SK-N-MC (cell line): Measurements from ENCODE around the gene N4BP3.
"Not testable (repeated sequence)": the region's sequence is repeated elsewhere in the genome, so short reads cannot be mapped to it uniquely, and the experiment has no call there.

Source experiments
- DNase-seq: peaks from one replicate; pipeline ENCODE4 v3.0.0-alpha.2; 2011; ENCODE audit warnings: low read depth, low spot score
- H3K27ac ChIP-seq: fragments of 200-600 bp; sonication (generic); 2 replicates; pipeline ENCODE4 v1.5.1; 2016; ENCODE audit warnings: mixed run types
- H3K36me3 ChIP-seq: fragments of 200-600 bp; sonication (generic); 2 replicates; pipeline ENCODE4 v1.6.1; 2017; ENCODE audit warnings: antibody characterized with exemption, low read length, mixed read lengths; ENCODE audit not compliant: insufficient read depth
- H3K4me3 ChIP-seq: fragments of 200-600 bp; sonication (generic); 2 replicates; pipeline ENCODE4 v1.5.1; 2016
- H3K9ac ChIP-seq: fragments of 200-600 bp; sonication (generic); 2 replicates; pipeline ENCODE4 v1.8.0; 2017; ENCODE audit warnings: mixed run types, mixed read lengths; ENCODE audit not compliant: insufficient read length
- H3K9me3 ChIP-seq: fragments of 200-600 bp; sonication (generic); 2 replicates; pipeline ENCODE4 v1.6.1; 2017; ENCODE audit warnings: low read depth, mild to moderate bottlenecking, antibody characterized with exemption, low read length, moderate library complexity, mixed read lengths
- EZH2 ChIP-seq: fragments of 200-600 bp; sonication (generic); IDR thresholded peaks from one replicate; pipeline ENCODE4 v1.6.1; 2017; ENCODE audit warnings: antibody characterized with exemption
- FOXP2 ChIP-seq: optimal IDR thresholded peaks from 2 replicates; pipeline ENCODE3; 2011; ENCODE audit warnings: mild to moderate bottlenecking, moderate library complexity; ENCODE audit not compliant: insufficient read depth; ENCODE audit errors: extremely low read length, control extremely low read depth
- POLR2AphosphoS5 ChIP-seq: IDR thresholded peaks from 2 replicates; pipeline ENCODE4 v1.6.1; 2012; ENCODE audit warnings: mild to moderate bottlenecking, low read depth, low read length, borderline replicate concordance

The N4BP3 gene, protein sequence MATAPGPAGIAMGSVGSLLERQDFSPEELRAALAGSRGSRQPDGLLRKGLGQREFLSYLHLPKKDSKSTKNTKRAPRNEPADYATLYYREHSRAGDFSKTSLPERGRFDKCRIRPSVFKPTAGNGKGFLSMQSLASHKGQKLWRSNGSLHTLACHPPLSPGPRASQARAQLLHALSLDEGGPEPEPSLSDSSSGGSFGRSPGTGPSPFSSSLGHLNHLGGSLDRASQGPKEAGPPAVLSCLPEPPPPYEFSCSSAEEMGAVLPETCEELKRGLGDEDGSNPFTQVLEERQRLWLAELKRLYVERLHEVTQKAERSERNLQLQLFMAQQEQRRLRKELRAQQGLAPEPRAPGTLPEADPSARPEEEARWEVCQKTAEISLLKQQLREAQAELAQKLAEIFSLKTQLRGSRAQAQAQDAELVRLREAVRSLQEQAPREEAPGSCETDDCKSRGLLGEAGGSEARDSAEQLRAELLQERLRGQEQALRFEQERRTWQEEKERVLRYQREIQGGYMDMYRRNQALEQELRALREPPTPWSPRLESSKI

DNA sequence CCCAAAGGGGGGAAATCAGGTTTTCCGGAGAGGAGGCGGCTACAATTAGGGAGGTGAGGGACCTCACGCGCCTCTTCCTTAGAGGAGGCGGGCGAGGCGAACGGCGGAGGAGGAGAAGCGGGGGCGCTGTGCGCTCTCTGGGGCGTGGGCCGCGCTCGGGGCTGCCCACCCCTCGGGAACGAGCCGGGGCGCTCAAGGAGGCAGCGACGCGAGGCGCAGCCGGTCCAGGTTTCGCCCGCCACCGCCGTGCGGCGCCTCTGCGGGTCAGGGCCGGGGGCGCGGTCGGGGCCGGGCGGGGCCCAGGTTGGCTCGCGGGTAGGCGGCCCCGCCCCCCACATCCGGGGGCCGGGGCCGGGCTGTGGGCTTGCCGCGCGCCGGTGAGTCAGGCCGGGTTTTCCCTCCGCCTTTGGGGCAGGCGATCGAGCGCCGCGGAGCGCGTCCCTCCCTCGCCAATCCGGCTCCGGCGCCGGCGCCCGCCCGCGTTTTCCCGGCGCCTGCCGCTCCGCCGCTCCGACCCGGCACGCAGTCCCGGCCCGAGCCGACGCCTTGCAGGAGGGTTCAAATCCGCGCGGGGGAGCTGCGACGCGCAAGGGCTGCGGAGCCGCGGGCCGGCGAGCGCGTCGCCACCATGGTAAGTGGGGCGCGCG lies at the start of gene N4BP3:
N4BP3 (plus strand) TSS at position 392 of the 647 bp plus-strand sequence. CDS start 6,052 bp downstream, outside the sequence.
- TF ChIP-seq FOXP2 = no peak
- no peak for TF ChIP-seq EZH2
- 0 out of 2 replicates have a peak, but pooled peaks have one; percentile 14 for TF ChIP-seq POLR2AphosphoS5
- Histone ChIP-seq H3K4me3 (peak within 1 kb of the TSS; percentile 83), H3K27ac (no peak within 1 kb of the TSS), H3K36me3 (no peaks in the 10 kb centered on the region), H3K9me3 (no peaks in the 10 kb centered on the region), H3K9ac (peak within 1 kb of the TSS; percentile 46)
- no peak for DNase-seq

DNA sequence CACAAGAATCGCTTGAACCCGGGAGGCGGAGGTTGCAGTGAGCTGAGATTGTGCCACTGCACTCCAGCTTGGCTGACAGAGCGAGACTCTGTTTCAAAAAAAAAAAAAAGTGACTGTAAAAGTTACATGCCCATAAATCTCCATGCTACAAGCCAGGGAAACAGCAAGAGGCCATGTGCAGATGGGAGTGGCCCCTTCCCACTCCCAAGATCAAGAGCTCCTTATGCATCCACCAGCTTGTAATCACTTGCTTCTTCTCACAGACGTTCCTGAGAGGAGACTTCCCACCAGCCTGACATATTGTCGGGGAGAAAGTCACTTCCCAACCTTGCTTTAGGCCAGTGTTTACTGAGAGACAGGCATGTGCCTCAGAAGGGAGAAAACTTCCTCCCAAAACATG lies 45.6 kb upstream of the N4BP3 start:
- no peak for DNase-seq
- Histone ChIP-seq H3K4me3 (no peak overlapping the region), H3K36me3 (no peaks in the 10 kb centered on the region), H3K27ac (no peak overlapping the region), H3K9me3 (no peaks in the 10 kb centered on the region), H3K9ac (no peak overlapping the region)
- no peak for TF ChIP-seq EZH2

DNA sequence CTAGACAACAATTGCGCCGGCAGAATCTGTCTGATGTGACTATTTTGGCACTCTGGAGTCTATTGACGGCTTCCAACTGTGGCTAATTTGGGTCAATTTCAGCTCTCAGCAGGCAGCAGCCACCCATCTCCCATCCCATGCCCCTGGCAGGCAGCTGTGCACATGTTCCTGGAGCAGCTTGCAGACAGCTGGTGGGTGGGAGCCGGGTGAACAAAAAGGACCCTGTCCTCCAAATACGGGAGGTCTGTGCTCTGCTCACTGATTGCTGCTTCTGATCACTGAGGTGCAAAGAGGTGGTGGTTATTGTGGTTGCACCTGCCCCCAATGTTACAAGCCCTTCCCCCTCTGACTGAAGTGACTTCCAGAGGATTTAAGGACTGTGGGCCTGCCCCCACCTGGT lies 45.0 kb upstream of the N4BP3 start:
- Histone ChIP-seq H3K27ac (no peak overlapping the region), H3K9me3 (no peaks in the 10 kb centered on the region), H3K36me3 (no peaks in the 10 kb centered on the region), H3K4me3 (no peak overlapping the region), H3K9ac (no peak overlapping the region)
- TF ChIP-seq EZH2 = no peak
- TF ChIP-seq POLR2AphosphoS5 = no peak
- no peak for TF ChIP-seq FOXP2
- no peak for DNase-seq

DNA sequence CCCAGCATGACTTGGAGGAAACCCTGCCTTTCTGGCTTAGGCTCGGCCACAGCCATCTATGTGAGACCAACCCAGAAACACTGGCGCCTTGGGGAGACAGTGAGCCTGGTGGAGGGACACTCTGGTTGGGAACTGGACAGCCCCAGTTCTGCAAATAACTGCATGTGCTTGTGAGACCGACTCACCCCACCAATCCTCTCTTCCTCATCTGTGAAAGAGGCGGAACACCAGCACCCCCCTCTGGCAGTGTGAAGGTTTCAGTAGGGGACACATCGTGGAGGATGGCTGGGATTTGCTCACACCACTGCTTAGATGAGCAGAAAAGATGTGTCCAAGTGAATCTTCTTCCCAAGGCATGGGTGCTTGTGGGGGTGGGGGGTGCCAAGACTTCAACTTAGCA lies 43.4 kb upstream of the N4BP3 start:
- H3K27ac ChIP-seq = no peak overlapping the region
- DNase-seq = no peak
- no peaks in the 10 kb centered on the region for H3K9me3 ChIP-seq
- H3K4me3 ChIP-seq = no peak overlapping the region
- H3K9ac ChIP-seq = no peak overlapping the region
- TF ChIP-seq FOXP2 (no peak), POLR2AphosphoS5 (no peak), EZH2 (no peak)
- no peaks in the 10 kb centered on the region for H3K36me3 ChIP-seq

DNA sequence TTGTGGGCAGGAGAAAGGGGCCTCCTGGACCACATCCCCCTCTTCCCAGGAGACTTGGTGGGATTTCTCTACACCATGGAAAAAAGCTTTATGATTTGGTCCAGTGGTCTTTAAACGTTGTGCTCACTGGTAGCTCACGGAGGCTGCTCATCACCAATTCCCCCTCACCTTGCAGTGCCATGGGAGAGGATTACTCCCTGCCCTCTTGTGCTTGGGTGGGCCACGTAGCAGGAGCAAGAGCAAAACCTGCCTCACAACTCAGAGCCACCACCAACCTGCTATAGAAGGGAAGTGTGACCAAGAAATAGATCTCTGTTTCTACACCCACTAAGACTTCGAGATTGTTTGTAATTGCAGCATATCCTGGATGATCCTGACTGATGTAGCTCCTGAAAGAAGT lies 42.2 kb upstream of the N4BP3 start:
- no peak for DNase-seq
- no peaks in the 10 kb centered on the region for H3K36me3 ChIP-seq
- no peaks in the 10 kb centered on the region for H3K9me3 ChIP-seq
- no peak overlapping the region for H3K9ac ChIP-seq
- TF ChIP-seq EZH2 (no peak), FOXP2 (no peak), POLR2AphosphoS5 (no peak)
- no peak overlapping the region for H3K27ac ChIP-seq
- no peak overlapping the region for H3K4me3 ChIP-seq

DNA sequence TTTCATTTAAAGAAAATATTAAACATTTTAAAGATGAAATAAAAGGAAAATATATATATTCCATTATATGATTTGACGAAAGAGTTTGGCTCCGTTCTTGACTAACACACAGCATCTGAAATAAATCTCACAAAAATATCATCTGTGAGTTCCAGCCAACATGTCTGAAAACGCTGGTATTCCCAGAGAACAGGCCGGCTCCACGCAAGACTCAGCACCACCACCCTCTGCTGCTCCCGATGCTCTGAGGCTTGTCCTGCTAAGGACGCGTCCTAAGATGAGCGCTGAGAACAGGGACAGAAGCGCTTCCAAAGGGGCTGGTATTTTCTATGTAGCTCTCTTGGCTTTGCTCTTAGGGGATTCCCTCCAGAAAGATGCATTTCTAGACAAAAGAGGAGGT lies 40.6 kb upstream of the N4BP3 start:
- no peaks in the 10 kb centered on the region for H3K9me3 ChIP-seq
- no peak overlapping the region for H3K27ac ChIP-seq
- no peak for DNase-seq
- H3K4me3 ChIP-seq = no peak overlapping the region
- H3K9ac ChIP-seq = no peak overlapping the region
- no peaks in the 10 kb centered on the region for H3K36me3 ChIP-seq
- no peak for TF ChIP-seq POLR2AphosphoS5
- TF ChIP-seq FOXP2 = no peak
- TF ChIP-seq EZH2 = no peak

DNA sequence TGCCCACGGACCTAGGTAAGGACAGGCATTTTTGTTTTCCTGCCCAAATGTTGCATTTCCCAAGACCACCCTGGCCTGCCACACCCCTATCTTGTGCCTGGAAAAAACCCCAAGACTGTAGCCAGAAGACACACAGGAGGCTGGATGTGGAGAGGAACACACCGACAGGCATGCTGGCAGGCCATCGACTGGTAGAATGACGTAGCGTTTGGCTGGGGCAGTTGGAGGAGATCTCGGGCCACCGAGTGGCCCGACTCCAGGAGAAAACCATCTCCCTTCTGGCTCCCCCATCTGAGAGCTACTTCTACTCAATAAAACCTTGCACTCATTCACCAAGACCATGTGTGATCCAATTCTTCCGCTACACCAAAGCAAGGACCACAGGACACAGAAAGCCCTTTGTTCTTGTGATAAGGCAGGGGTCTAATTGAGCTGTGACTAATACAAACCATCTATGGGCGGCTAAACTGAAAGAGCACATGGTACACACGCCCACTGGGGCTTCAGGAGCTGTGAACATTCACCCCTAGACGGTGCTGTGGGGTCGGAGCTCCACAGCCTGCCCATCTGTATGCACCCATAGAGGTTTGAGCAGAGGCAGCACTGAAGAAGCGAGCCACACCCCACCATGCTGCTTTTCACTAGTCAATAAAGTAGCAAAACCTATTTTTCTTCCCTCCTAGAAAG lies 38.9 kb upstream of the N4BP3 start:
- no peak overlapping the region for H3K4me3 ChIP-seq
- no peak for DNase-seq

DNA sequence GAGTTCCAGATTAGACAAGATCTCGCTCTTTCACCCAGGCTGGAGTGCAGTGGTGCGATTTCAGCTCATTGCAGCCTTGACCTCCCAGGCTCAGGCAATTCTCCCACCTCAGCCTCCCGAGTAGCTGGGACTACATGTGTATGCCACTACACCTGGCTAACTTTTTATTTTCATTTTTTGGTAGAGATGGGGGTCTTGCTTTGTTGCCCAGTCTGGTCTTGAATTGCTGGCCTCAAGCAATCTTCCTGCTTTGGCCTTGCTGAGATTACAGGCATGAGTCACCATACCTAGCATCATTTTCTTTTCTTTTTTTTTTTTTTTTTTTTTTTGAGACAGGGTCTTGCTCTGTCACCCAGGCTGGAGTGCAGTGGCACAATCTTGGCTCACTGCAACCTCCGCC lies 36.4 kb upstream of the N4BP3 start:
- not testable (repeated sequence) for H3K36me3 ChIP-seq, H3K9me3 ChIP-seq, DNase-seq, H3K9ac ChIP-seq, H3K4me3 ChIP-seq, H3K27ac ChIP-seq

More for the DNA sequence above, 38.9 kb upstream of the N4BP3 start:
- no peaks in the 10 kb centered on the region for H3K36me3 ChIP-seq
- H3K9ac ChIP-seq = no peak overlapping the region
- H3K27ac ChIP-seq = no peak overlapping the region
- no peak for TF ChIP-seq FOXP2
- no peak for TF ChIP-seq EZH2
- no peak for TF ChIP-seq POLR2AphosphoS5
- H3K9me3 ChIP-seq = no peaks in the 10 kb centered on the region
